HG02798 (cell line): ENCODE measurements around the gene MAST4.

ENCODE experiments used
- ATAC-seq: cut with Tn5 transposase; IDR thresholded peaks from one replicate; pipeline ENCODE4 v1.9.1; 2021; ENCODE audit warnings: mild to moderate bottlenecking; ENCODE audit not compliant: unreplicated experiment, poor library complexity

The MAST4 gene

GRCh38 chr5:67047160-67047559, 451.0 kb downstream of the MAST4 start:
- ATAC-seq = no peak

GRCh38 chr5:67047616-67048015, 451.4 kb downstream of the MAST4 start:
- no peak for ATAC-seq

GRCh38 chr5:67050125-67050524, 453.9 kb downstream of the MAST4 start:
- no peak for ATAC-seq

GRCh38 chr5:67050635-67051034, 454.4 kb downstream of the MAST4 start:
- ATAC-seq = no peak

- no peak for ATAC-seq
Observed at GRCh38 chr5:67051164-67051563, 455.0 kb downstream of the MAST4 start.

GRCh38 chr5:67052034-67052433, 455.8 kb downstream of the MAST4 start:
- no peak for ATAC-seq

GRCh38 chr5:67053229-67053628, 457.0 kb downstream of the MAST4 start:
- ATAC-seq = no peak

- no peak for ATAC-seq
Observed at GRCh38 chr5:67058998-67059743, 463.0 kb downstream of the MAST4 start.

GRCh38 chr5:67059744-67060490, 463.7 kb downstream of the MAST4 start:
- no peak for ATAC-seq

- ATAC-seq = no peak
Observed at GRCh38 chr5:67061511-67061910, 465.3 kb downstream of the MAST4 start.

GRCh38 chr5:67063055-67063454, 466.9 kb downstream of the MAST4 start:
- ATAC-seq = no peak

- ATAC-seq = no peak
Observed at GRCh38 chr5:67063791-67064190, 467.6 kb downstream of the MAST4 start.

GRCh38 chr5:67065237-67065636, 469.0 kb downstream of the MAST4 start:
- peak; percentile 49 for ATAC-seq

GRCh38 chr5:67065696-67066095, 469.5 kb downstream of the MAST4 start:
- ATAC-seq = no peak

GRCh38 chr5:67066815-67067214, 470.6 kb downstream of the MAST4 start:
- ATAC-seq = no peak

GRCh38 chr5:67073045-67073680, 477.0 kb downstream of the MAST4 start:
- no peak for ATAC-seq

GRCh38 chr5:67077296-67077695, 481.1 kb downstream of the MAST4 start:
- ATAC-seq = no peak

GRCh38 chr5:67081261-67081660, 485.1 kb downstream of the MAST4 start:
- ATAC-seq = no peak

- no peak for ATAC-seq
Observed at GRCh38 chr5:67082941-67083340, 486.7 kb downstream of the MAST4 start.

- no peak for ATAC-seq
Observed at GRCh38 chr5:67085616-67086015, 489.4 kb downstream of the MAST4 start.

- ATAC-seq = no peak
Observed at GRCh38 chr5:67089200-67089725, 493.1 kb downstream of the MAST4 start.
